Measurements from ENCODE around the gene R3HDM2. TPM values are rescaled to one million over a fixed set of nuclear protein-coding genes. Genes with fewer than 3 reads are reported as not detected.
"Not testable (repeated sequence)": the region's sequence is repeated elsewhere in the genome, so short reads cannot be mapped to it uniquely, and the experiment has no call there.

Gene R3HDM2
- polyA plus RNA-seq, 1 donor from 2014 or later: 11.1 TPM

- no peaks in the 10 kb centered on the region for H3K79me2 ChIP-seq (replicated peaks; ENCODE audit: insufficient read depth, low read length)
- H3K9me2 ChIP-seq (ENCODE audit: insufficient read depth, low read length): no peaks in the 10 kb centered on the region
- H2AFZ ChIP-seq (ENCODE audit: low read depth, low read length): no peak overlapping the region
- H3F3A ChIP-seq (ENCODE audit: insufficient read depth, low read length, poor library complexity, severe bottlenecking): no peaks in the 10 kb centered on the region
- H3K4me3 ChIP-seq (ENCODE audit: low read length): no peak overlapping the region
- no peaks in the 10 kb centered on the region for H3K36me3 ChIP-seq (ENCODE audit: insufficient read depth, low read length)
- no peaks in the 10 kb centered on the region for H3K9me3 ChIP-seq (ENCODE audit: low read length)
- H3K27me3 ChIP-seq (ENCODE audit: insufficient read depth, low read depth, low read length): no peaks in the 10 kb centered on the region
- H3K4me2 ChIP-seq (ENCODE audit: low read length): no peak overlapping the region
- no peaks in the 10 kb centered on the region for H4K20me1 ChIP-seq (ENCODE audit: insufficient read depth)
- no peak overlapping the region for H3K9ac ChIP-seq (ENCODE audit: low read length)
- TF ChIP-seq SMC3 (conservative IDR thresholded peaks at IDR 0.05; ENCODE audit: poor library complexity) (no peak), RAD21 (conservative IDR thresholded peaks at IDR 0.05) (no peak), EZH2 (IDR thresholded peaks at IDR 0.05; ENCODE audit: borderline replicate concordance, insufficient read depth, low read length, poor library complexity, severe bottlenecking) (no peak), POLR2AphosphoS5 (IDR thresholded peaks at IDR 0.05) (no peak), CTCF (IDR thresholded peaks at IDR 0.05; ENCODE audit: poor library complexity, severe bottlenecking) (no peak), EP300 (conservative IDR thresholded peaks at IDR 0.05; ENCODE audit: poor library complexity, severe bottlenecking) (no peak), TAF1 (IDR thresholded peaks at IDR 0.05; ENCODE audit: low read depth) (no peak), MXI1 (conservative IDR thresholded peaks at IDR 0.05; ENCODE audit: poor library complexity, severe bottlenecking) (no peak)
- TF ChIP-seq, protein P1, sequence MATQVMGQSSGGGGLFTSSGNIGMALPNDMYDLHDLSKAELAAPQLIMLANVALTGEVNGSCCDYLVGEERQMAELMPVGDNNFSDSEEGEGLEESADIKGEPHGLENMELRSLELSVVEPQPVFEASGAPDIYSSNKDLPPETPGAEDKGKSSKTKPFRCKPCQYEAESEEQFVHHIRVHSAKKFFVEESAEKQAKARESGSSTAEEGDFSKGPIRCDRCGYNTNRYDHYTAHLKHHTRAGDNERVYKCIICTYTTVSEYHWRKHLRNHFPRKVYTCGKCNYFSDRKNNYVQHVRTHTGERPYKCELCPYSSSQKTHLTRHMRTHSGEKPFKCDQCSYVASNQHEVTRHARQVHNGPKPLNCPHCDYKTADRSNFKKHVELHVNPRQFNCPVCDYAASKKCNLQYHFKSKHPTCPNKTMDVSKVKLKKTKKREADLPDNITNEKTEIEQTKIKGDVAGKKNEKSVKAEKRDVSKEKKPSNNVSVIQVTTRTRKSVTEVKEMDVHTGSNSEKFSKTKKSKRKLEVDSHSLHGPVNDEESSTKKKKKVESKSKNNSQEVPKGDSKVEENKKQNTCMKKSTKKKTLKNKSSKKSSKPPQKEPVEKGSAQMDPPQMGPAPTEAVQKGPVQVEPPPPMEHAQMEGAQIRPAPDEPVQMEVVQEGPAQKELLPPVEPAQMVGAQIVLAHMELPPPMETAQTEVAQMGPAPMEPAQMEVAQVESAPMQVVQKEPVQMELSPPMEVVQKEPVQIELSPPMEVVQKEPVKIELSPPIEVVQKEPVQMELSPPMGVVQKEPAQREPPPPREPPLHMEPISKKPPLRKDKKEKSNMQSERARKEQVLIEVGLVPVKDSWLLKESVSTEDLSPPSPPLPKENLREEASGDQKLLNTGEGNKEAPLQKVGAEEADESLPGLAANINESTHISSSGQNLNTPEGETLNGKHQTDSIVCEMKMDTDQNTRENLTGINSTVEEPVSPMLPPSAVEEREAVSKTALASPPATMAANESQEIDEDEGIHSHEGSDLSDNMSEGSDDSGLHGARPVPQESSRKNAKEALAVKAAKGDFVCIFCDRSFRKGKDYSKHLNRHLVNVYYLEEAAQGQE (IDR thresholded peaks at IDR 0.05; ENCODE audit: borderline replicate concordance): no peak
- no peak overlapping the region for H3K27ac ChIP-seq (ENCODE audit: low read length)
Observed at GRCh38 chr12:57401165-57401564, 29.7 kb downstream of the R3HDM2 start.

GRCh38 chr12:57399718-57400463, 31.0 kb downstream of the R3HDM2 start:
- not testable (repeated sequence) for H3K4me2 ChIP-seq (ENCODE audit: low read length); H3K27me3 ChIP-seq (ENCODE audit: insufficient read depth, low read depth, low read length); H3K4me3 ChIP-seq (ENCODE audit: low read length); H3K79me2 ChIP-seq (replicated peaks; ENCODE audit: insufficient read depth, low read length); H3K9me2 ChIP-seq (ENCODE audit: insufficient read depth, low read length); H3K27ac ChIP-seq (ENCODE audit: low read length); H4K20me1 ChIP-seq (ENCODE audit: insufficient read depth); H3K9me3 ChIP-seq (ENCODE audit: low read length); H3K36me3 ChIP-seq (ENCODE audit: insufficient read depth, low read length); H3K9ac ChIP-seq (ENCODE audit: low read length); H2AFZ ChIP-seq (ENCODE audit: low read depth, low read length); H3F3A ChIP-seq (ENCODE audit: insufficient read depth, low read length, poor library complexity, severe bottlenecking)

All from neural cell (in vitro differentiated cells).